Subcutaneous adipose tissue (tissue), 4 donors: ENCODE results near the gene RSPH1. TPM values are rescaled to one million over a fixed set of nuclear protein-coding genes. Genes with fewer than 3 reads are reported as not detected.

ENCODE experiments used
- CTCF ChIP-seq: fragments of 450-650 bp; IDR thresholded peaks from one replicate; pipeline ENCODE4 v1.5.1; 2016; ENCODE audit warnings: low read depth, mild to moderate bottlenecking, control low read depth, antibody characterized with exemption, moderate library complexity
- total RNA-seq, 4 donors: library from RNA; depleted of rRNA; stranded (reverse); fragments of >200 nt; gene quantifications; one replicate each; pipeline ENCODE4 v1.1.0, GENCODE V29; 2016

Gene RSPH1
- total RNA-seq, 4 donors from 2014 or later: 0.34 to 0.38 TPM; not detected in 2

DNA sequence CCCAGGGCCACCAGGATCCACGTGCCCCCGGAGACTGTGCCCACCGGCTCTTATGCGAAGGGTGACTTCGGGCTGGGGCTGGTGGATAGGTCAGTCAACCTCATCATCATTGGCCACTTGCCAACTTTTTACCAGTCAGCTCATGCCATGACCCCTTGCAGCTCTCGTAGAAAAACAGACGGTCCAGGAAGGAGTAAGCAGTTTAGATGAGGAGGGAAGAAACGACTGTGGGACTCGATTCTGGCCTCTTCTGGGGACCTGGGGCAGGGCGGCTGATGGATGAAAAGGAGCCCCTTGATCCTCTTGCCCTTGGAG lies 51.3 kb downstream of the RSPH1 start:
- no peak for TF ChIP-seq CTCF

GRCh38 chr21:42443876-42444744 lies 51.9 kb downstream of the RSPH1 start:
- no peak for TF ChIP-seq CTCF

DNA sequence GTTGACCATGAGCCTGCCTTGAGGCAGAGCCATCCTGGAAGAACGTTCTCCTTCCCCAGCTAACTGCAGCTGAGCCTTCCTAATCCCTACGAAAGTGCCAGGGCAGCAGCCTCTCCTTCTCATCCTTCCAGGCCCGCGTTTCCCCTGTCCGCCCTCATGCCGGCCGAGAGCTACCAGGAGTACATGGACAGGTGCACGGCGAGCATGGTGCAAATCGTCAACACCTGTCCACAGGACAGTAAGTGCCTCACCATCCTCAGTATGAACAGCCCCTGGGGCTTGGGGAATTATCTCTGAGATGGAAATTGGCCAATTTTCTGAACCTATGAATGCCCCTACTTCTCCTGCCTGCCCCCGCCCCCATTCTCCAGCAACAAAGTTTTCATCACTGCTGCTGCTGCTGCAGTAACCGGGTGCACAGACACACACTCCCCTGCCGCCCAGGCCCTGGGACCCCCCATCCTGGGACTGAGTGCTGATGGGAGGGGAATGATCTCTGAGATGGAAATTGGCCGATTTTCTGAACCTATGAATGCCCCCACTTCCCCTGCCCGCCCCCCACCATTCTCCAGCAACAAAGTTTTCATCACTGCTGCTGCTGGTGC lies 52.7 kb downstream of the RSPH1 start:
- TF ChIP-seq CTCF: no peak

- TF ChIP-seq CTCF: no peak
Measured at GRCh38 chr21:42441963-42442362, 54.1 kb downstream of the RSPH1 start.

DNA sequence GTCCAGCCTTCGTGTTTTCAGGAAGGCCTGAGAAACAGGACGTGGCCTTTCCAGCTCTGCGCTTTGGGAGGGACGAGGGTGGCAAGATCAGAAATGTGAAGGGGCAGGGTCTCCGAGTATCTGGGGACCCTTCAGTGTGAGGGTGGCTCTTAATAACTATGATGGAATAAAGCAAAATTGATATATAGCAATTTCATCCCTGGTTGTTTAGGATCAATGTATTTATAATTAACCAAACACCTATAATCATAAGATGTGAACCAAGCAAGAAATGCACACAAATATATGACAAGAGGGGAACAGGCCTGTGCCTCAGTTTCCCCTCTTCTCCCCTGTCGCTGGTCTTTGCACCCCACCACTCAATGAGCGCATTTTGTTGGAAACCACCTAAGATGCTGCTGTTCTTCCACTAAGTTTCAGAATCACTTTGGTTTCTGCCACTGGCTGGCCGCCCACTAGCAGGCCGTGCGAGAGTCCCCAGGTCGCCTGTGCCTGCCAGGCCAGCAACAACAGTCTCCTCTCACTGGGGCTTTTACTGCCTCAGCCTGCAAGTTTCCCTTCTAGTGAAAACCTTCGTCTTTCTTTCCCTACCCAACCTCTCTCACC lies 55.7 kb downstream of the RSPH1 start:
- TF ChIP-seq CTCF: no peak

- TF ChIP-seq CTCF: no peak
Measured at GRCh38 chr21:42439284-42440186, 56.5 kb downstream of the RSPH1 start.
